AG09319 (cell line): Measurements from ENCODE around the gene PRR14.

Experiments used
- DNase-seq: peaks from one replicate; pipeline ENCODE4 v3.0.0-alpha.2; 2010; ENCODE audit warnings: low read depth; ENCODE audit errors: extremely low read depth
- CTCF ChIP-seq: IDR thresholded peaks from 2 replicates; pipeline ENCODE4 v1.5.1; 2011; ENCODE audit warnings: low read depth, mild to moderate bottlenecking, inconsistent platforms, low read length, moderate library complexity

PRR14 gene

GRCh38 chr16:30657866-30658730 lies 7.3 kb downstream of the PRR14 start, which contains the start of gene FBRS:
TSS of gene FBRS (plus strand) at chr16:30658431. CDS start at chr16:30659519, 1,088 bp downstream.
- peak; percentile 68 for TF ChIP-seq CTCF
- DNase-seq, result peak; percentile 100

GRCh38 chr16:30658731-30659506 lies 8.2 kb downstream of the PRR14 start:
- no peak for TF ChIP-seq CTCF
- peak; percentile 96 for DNase-seq

- no peak for TF ChIP-seq CTCF
- DNase-seq, result no peak
These were observed 9.0 kb downstream of the PRR14 start for GRCh38 chr16:30659507-30660423.

GRCh38 chr16:30660424-30661261 lies 9.9 kb downstream of the PRR14 start:
- DNase-seq, result no peak
- no peak for TF ChIP-seq CTCF

GRCh38 chr16:30662449-30662848 lies 11.7 kb downstream of the PRR14 start:
- no peak for TF ChIP-seq CTCF
- no peak for DNase-seq

GRCh38 chr16:30663038-30663437 lies 12.3 kb downstream of the PRR14 start:
- DNase-seq, result no peak
- TF ChIP-seq CTCF, result no peak
